ENCODE measurements around the gene MAP2K5. TPM values are rescaled to one million over a fixed set of nuclear protein-coding genes. Genes with fewer than 3 reads are reported as not detected.
A peak's percentile ranks its signal among the peaks of the same experiment; 100 is the strongest.

MAP2K5 gene
- total and polyA plus RNA-seq, 10 of the 15 experiments (the other 5 are each of a cell fraction or from before 2014, with no cell fraction given) = 1.3 to 19.4 (median 9.6) TPM

- peak; percentile 97 for TF ChIP-seq MAX (IDR thresholded peaks at IDR 0.05; ENCODE audit: low read depth, low read length)
- TF ChIP-seq ZNF217 (IDR thresholded peaks at IDR 0.05) = no peak; the same call in 1 of the 2 replicates
- TF ChIP-seq IKZF2 (IDR thresholded peaks at IDR 0.05) = peak in 1 of 2 experiments; percentile 34; a peak in 1 of 4 replicates
- TF ChIP-seq CREM (IDR thresholded peaks at IDR 0.05; ENCODE audit: low read depth) = peak; percentile 68
- peak; percentile 98 for TF ChIP-seq ZNF24 (IDR thresholded peaks at IDR 0.05)
- no peak for TF ChIP-seq NR2C2 (IDR thresholded peaks at IDR 0.05; ENCODE audit: borderline replicate concordance, control insufficient read depth, insufficient read length, low read depth)
- peak; percentile 90 for TF ChIP-seq NR2F1 (conservative IDR thresholded peaks at IDR 0.05)
- TF ChIP-seq POLR2AphosphoS2 (IDR thresholded peaks at IDR 0.05; ENCODE audit: low read depth, low read length) = peak; percentile 83
- TF ChIP-seq POLR2AphosphoS5 (IDR thresholded peaks at IDR 0.05; ENCODE audit: low read length) = peak; percentile 89
- peak; percentile 35; the same call in 1 of the 2 replicates for TF ChIP-seq SMAD5 (IDR thresholded peaks at IDR 0.05; ENCODE audit: low read depth)
- peak; percentile 87; the same call in 1 of the 2 replicates for TF ChIP-seq TAF1 (IDR thresholded peaks at IDR 0.05; ENCODE audit: borderline replicate concordance, low read depth, low read length)
- peak; percentile 63 for TF ChIP-seq TBL1XR1 (IDR thresholded peaks at IDR 0.05; ENCODE audit: low read depth, low read length)
- TF ChIP-seq BRCA1 (IDR thresholded peaks at IDR 0.05; ENCODE audit: low read depth, low read length) = no peak
- peak; percentile 66 for TF ChIP-seq YY1 (IDR thresholded peaks at IDR 0.05; ENCODE audit: low read depth, low read length)
- no peak for TF ChIP-seq HDGF (IDR thresholded peaks at IDR 0.05)
- TF ChIP-seq SREBF1 (IDR thresholded peaks at IDR 0.05; ENCODE audit: low read length) = 0 out of 2 replicates have a peak, but pooled peaks have one; percentile 26
- peak; percentile 56; the same call in 1 of the 2 replicates for TF ChIP-seq TARDBP (IDR thresholded peaks at IDR 0.05; ENCODE audit: borderline replicate concordance)
- TF ChIP-seq RELA (IDR thresholded peaks at IDR 0.05; ENCODE audit: borderline replicate concordance, partially characterized antibody) = peak; percentile 56
- peak; percentile 57 for TF ChIP-seq NFIC (IDR thresholded peaks at IDR 0.05; ENCODE audit: low read depth, low read length)
- peak; percentile 81 to 84 for TF ChIP-seq BHLHE40 (IDR thresholded peaks at IDR 0.05; ENCODE audit: borderline replicate concordance in 1 of 2, low read depth in 2 of 2, low read length in 1 of 2)
- TF ChIP-seq RFX5 (IDR thresholded peaks at IDR 0.05; ENCODE audit: low read depth, low read length) = no peak
- TF ChIP-seq ETV6 (conservative IDR thresholded peaks at IDR 0.05 in 1 of 2, IDR thresholded peaks at IDR 0.05 in 1 of 2; ENCODE audit: borderline replicate concordance in 1 of 2, low read depth in 1 of 2) = no peak
- peak; percentile 65; the same call in 1 of the 2 replicates for TF ChIP-seq ATF2 (IDR thresholded peaks at IDR 0.05; ENCODE audit: low read length)
- peak; percentile 95 for TF ChIP-seq BACH1 (IDR thresholded peaks at IDR 0.05; ENCODE audit: borderline replicate concordance)
- TF ChIP-seq ZBED1 (IDR thresholded peaks at IDR 0.05; ENCODE audit: borderline replicate concordance) = 0 out of 2 replicates have a peak, but pooled peaks have one; percentile 34
- TF ChIP-seq KLF5 (IDR thresholded peaks at IDR 0.05; ENCODE audit: partially characterized antibody) = peak; percentile 17
- TF ChIP-seq ASH2L (IDR thresholded peaks at IDR 0.05; ENCODE audit: borderline replicate concordance, low read depth) = peak; percentile 95; the same call in 1 of the 2 replicates
- peak; percentile 85 for TF ChIP-seq SKIL (IDR thresholded peaks at IDR 0.05; ENCODE audit: low read depth, poor library complexity, severe bottlenecking)
- TF ChIP-seq TCF7 (IDR thresholded peaks at IDR 0.05; ENCODE audit: borderline replicate concordance) = peak; percentile 64; the same call in 1 of the 2 replicates
Measured at GRCh38 chr15:67839929-67840748, 297.6 kb downstream of the MAP2K5 start, which contains the start of gene RNU6-1 (continued).

Measured in GM12878 (cell line).